T1000 (cell line): ENCODE measurements around the gene RO60.
A peak's percentile ranks its signal among the peaks of the same experiment; 100 is the strongest.

Experiments
- DNase-seq: peaks from one replicate; lab custom pipeline; 2025; ENCODE audit warnings: mixed read lengths; lab: John Stamatoyannopoulos, UW

RO60 gene

DNA sequence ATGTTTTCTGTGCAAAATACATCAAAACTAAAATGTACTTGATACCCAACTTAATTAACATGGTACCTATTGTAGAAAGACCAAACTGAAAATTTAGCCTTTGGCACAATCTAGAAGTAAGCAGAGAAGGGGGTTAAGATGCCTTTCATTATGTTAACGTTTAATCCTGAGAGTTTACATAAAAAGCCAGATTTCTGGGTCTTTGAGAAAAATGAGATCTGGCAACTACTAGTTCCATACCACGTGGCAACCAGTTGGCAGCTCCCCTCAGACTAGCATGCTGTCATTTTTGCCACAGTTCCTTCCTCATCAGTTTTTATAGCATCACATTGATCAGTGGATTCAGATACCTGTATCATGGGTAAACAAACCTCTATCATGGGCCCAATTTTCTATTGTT lies 1.5 kb downstream of the RO60 start:
- no peak for DNase-seq

DNA sequence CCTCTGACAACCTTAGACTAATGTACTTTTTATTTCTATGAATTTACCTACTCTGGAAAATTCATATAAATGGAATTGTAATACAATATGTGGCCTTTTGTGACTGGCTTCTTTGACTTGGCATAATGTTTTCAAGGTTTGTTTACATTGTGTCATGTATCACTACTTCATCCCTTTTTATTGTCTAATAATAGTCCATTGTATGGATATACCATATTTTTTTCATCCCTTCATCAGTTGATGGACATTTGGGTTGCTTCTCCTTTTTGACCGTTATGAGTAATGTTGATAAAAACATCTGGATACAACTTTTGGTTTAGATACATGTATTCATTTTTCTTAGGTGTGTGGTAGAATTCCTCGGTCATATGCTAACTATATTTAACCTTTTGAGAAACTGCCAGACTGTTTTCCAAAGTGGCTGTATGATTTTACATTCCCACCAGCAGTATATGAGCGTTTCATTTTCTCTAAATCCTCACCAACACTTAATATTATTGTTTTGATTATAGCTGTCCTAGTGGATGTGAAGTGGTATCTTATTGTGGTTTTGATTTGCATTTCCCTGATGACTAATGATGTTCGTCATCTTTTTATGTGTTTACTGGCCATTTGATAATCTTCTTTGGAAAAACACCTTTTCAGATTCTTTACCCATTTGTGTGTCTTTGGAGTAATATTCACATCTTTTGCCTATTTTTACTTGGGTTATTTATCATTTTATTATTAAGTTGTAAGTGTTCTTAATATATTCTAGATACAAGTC lies 3.5 kb downstream of the RO60 start:
- no peak for DNase-seq

GRCh38 chr1:193065954-193066353 lies 6.5 kb downstream of the RO60 start:
- no peak for DNase-seq

DNA sequence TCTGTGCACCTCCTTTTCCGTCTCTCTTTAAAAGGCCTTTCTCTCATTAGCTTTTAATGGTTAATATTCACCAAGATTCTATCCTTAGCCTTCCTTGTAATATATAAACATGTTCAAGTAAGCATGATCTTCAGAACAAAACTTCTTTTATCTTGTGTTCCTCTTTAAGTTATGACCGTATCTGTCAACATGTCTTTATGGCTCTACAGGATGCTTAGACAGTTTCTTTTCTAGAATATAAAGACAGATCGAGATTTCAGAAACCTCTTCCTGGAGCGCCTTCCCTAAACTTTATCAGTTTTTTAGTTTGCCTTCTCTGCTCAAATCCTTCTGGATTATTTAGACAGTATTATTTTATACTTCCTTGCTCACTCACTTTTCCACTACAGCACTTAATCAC lies 7.2 kb downstream of the RO60 start:
- DNase-seq = no peak

DNA sequence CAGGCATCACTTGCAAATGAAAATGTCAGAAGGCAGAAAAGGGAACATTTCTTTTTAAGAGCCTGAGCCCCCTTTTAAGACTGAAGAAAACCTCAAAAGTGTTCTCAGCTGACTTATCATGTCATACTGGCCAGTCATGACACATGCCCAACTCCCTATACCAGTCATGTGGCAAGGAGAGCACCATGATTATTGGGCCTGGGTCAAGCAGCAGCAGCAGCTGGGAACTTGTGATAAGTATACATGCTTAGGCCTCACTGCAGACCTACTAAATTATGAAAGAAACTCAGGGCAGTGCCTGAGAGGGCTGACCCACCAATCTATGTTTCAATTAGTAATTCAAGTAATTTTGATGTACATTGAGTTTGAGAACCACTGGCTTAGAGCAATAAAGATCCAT lies 8.6 kb downstream of the RO60 start:
- no peak for DNase-seq

DNA sequence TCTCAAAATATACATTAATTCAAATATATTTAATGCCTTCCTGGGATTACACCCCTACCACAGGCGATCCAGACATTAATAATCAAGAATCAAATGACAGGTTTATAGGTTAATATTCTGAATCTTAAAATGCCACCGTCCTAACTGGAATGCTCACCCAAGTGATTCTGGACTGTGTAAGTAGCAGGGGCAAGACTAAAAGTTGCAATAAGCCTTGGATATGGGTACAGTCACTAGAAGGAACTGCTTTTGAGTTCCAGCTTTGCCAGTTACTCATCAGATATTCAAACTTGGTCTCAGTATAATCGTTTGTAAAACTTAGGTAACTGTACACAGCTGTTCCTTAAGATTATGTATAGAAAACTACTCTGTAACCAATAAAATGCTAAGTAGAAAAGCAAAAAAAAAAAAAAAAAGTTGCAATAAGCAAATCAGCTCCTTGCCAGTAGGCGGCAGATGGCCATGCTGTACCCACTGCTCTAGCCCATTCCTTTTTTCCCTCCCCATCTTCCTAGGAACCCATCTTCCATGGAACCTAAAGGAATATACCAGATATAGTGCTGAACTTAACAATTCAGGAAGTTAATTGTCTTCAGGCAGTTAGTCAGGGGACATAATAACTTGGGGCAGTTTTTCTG lies 10.5 kb downstream of the RO60 start:
- no peak for DNase-seq

- no peak for DNase-seq
These were observed 11.0 kb downstream of the RO60 start for GRCh38 chr1:193070386-193070753.

- DNase-seq = no peak
These were observed 11.5 kb downstream of the RO60 start for GRCh38 chr1:193070942-193071341.

DNA sequence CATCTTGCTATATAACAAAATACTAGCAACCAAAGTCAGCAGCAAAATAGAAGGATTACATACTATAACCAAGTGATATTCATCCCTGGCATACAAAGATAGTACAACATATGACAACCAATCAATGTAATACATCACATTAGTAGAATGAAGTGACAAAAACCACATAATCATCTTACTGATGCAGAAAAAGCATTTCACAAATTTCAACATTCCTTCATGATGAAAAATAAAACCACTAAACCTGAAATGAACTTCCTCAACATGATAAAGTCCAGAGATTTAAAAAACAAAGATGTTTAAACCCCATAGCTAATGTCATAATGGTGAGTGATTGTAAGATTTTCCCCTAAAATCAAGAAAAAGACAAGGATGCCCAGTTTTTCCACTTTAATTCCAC lies 18.6 kb downstream of the RO60 start:
- DNase-seq = no peak

- DNase-seq = no peak
These were observed 19.8 kb downstream of the RO60 start for GRCh38 chr1:193079187-193079586.

GRCh38 chr1:193083365-193084088 lies 24.1 kb downstream of the RO60 start:
- no peak for DNase-seq

- no peak for DNase-seq
These were observed 25.9 kb downstream of the RO60 start for GRCh38 chr1:193085263-193085662.

DNA sequence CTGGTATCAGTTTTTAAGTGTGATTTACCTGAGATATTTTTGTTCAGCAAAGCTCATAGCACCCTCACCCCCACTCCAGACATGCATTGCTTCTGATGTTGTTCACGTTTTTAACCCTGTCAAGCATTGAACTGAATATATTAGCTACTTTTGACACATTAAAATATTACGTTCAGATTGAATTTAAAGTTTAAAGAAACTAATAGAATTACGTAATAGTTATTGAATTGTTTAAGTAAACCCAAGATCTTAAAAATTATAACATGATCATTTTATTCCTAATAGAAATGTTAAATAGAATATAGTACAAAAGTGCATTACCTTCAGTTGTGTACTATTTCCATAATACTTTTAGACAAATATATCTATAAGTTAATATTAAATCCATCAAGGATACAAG lies 26.9 kb downstream of the RO60 start:
- no peak for DNase-seq

GRCh38 chr1:193087893-193088292 lies 28.5 kb downstream of the RO60 start:
- DNase-seq = no peak

GRCh38 chr1:193090865-193091264 lies 31.5 kb downstream of the RO60 start:
- DNase-seq = no peak

DNA sequence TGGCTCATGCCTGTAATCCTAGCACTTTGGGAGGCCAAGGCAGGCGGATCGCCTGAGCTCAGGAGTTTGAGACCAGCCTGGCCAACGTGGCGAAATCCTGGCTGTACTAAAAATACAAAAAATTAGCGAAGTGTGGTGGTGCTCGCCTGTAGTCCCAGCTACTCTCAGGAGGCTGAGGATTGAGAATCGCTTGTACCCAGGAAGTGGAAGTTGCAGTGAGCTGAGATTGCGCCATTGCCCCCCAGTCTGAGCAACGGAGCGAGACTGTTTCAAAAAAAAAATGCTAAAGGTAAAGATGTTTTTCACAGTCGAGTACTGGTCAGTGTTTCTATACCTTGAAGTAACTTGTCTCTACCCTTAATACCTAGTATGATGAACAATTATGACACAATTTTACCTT lies 34.7 kb downstream of the RO60 start:
- DNase-seq = no peak

- no peak for DNase-seq
These were observed 43.2 kb downstream of the RO60 start for GRCh38 chr1:193102662-193103061.

- DNase-seq = no peak
These were observed 44.5 kb downstream of the RO60 start for GRCh38 chr1:193103759-193104501.

DNA sequence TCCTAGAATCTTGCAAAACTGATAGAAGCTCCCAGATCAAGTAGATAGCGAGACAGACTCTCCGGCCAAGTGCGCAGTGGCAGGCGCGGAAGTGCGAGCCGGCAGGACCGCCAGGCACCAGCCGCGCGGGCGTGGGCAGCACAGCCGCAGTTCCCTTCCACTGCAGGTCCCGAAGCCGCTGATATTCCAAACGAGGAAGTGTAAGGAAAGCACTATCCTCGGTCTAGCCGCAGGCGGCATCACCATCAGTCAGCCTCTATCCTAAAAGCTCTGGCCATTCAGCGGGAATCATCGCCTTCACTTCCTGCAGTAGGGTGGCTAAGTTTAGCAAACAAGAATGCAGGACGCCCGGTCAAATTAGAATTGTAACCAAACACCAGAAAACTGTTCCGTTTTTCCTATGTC lies 45.1 kb downstream of the RO60 start:
- DNase-seq = no peak

DNA sequence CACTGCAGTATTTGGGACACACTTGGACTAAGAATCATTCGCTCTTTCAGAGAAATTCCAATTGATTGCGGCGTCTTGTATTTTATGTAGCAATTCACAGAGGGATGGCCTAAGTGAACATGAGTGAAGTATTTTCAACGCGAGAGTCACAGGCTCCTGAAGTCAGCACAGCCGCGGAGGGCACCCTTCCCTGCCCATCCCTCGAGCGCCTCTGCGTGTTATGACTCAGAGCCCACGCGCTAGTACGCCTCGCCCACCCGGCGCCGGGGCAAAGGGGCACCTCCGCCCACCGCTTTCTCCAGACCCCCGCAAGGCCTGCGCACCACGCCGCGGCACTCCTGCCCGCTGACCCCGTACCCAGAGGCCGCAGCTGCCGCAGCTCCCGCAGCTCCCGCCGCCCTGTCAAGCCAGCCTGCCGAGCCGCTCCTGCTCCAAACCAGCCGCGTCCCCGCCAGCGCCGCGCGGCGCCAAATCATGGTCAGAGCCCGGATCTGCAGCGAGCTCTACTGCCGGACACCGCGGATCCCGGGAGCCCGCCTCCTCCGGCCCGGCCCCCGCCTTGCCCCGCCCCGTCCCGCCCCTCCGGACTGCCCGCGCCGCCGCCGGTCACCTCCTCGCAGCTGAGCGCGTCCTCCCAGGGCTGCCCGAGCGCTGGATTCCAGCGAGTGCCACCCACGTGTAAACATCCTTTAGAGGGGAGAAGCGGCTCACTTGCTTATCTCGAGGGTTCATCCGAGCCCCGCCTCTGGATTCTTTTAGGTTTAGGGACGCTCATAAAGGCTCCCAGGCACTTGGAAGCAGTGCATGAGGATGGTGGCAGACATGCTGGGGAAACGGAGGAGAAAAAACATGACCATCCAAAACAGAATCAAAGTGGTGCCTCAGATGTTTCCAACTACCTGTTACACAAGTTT lies 45.8 kb downstream of the RO60 start, which contains the start of gene GLRX2:
Gene GLRX2 (minus strand): TSS at position 508 of the 914 bp plus-strand sequence. CDS start 32 bp downstream, at position 476.
- peak; percentile 92 for DNase-seq

- DNase-seq = no peak
These were observed 46.4 kb downstream of the RO60 start for GRCh38 chr1:193105821-193106177.
